Stimulated activated naive CD4-positive, alpha-beta T cell treated with Interleukin-2 at 50 U/mL for 16 hours (primary cell): ENCODE data around the gene NEK8.
A peak's percentile ranks its signal among the peaks of the same experiment; 100 is the strongest.
"Not testable (repeated sequence)": the region's sequence is repeated elsewhere in the genome, so short reads cannot be mapped to it uniquely, and the experiment has no call there.

ENCODE experiments used
- DNase-seq: peaks from one replicate; lab custom pipeline; 2025; lab: John Stamatoyannopoulos, UW

Gene NEK8

DNA sequence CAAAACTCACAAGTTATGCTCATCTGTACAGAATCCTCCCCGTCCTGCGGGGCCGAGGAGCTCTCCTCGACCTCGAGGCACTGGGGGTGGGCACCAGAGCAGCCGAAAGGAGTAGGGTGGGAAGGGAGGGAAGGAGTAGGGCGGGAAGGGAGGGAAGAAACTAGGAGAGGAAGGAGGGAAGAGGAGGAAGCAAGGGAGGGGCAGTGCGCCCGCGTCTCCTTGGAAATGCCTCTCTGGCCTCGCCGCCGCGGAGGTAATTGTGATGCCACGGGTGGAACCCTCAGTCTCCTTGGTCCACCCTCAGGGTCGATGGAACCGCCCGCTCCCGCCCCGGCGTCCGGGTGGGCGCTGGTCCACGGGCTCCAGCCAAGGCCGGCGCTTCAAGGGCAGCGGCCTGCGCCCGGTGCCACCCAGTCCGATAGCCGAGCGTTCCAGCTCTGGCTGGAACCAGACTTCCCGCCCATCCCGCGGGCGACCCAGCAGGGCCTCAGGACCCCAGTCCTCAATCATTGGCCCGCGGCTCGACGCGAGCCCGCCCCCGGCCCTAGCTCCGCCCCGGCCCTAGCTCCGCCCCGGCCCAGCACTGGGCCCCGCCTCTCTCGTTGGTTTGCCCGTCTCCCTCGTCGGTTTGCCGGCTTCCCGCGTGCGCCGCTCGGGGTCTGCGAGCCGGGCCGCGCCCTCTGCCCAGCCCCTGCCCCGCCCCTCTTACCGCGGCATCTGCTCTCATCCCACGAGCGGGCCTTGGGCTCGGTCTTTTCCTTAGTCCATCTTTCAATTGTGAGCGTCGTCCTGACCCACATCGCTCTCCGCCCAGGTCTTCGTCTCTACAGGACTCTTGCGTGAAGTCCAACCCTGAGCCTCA, 17.5 kb upstream of the NEK8 start:
- peak; percentile 80 for DNase-seq

DNA sequence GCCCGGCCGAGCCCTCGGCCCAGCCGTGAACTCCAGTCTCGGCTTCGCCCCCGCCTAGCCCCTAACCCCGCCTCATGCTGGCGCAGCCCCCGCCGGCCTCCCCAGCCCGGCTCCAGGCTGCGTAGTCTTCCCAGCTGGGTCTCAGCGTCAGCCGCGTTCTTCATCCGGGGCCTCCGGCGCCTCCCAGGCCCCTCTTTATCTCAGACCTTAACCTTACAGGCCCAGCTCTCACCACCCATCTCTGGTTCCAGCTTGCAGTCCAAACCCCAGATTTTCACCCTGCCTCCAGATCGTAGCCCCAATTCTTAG, 16.9 kb upstream of the NEK8 start, which contains the start of gene PROCA1:
TSS of gene PROCA1 (minus strand) at position 166 of the 309 bp plus-strand sequence. CDS start 228 bp downstream, outside the sequence.
- peak; percentile 41 for DNase-seq

DNA sequence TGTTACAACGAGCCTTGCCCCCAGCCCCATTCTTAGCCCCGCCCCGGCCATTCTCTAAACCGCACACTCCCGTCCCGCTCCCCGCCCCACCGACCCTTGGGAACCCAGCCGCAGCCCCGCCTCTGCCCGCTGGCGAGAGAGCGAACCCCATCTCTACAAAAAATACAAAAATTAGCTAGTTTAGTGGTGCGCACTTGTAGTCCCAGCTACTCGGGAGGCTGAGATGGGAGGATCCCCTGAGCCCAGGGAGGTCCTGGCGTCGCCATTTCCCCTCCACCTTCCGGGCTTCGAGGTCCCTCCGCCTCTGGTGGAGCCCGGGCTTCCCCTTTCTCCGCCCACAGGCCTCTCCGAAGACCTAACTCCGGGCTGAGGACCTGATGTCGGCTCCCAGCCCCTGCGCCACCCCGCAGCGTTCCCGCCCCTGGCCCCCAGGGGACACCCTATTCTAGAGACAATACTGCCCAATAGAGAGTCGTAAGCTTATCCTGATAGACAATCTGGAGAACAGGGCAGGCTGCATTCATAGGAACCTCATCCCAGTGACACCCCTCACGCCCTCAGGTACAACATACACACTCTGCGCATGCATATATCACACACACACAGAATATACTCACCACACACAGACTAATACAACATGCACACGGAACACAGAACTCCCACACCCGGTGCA, 16.4 kb upstream of the NEK8 start:
- DNase-seq, result peak; percentile 65

DNA sequence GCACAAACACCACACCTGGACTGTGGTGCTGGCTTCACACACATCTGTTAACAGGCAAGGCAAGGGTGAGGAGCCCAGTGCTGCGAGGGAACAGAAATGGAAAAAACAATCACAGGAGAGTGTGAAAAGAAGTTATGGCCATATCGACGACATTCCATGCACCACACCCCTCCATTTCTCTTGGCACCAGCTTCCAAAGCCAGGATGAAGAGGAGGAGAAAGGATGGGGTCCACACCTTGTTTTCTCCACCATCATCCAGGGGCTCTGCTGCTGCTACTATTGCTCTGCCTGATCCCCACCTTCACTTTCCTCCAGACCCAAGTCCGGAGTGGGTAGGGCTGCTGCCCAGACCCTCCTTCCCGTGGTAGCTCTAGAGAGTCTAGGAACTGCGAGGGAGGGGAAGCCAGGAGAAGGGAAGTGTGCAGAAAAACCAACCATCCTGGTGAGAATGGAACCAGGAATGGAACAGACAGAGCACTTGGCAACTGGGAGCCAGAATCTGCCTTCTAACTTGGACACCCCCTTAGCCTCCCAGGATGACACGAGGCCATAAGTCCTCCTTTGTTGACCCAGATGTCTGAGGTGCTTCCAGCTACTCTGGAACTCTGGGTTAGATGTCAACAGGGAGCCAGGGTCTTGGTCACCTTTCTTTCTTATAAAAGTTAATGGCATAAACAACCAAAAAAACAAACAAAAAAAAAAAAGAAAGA, 15.7 kb upstream of the NEK8 start:
- no peak for DNase-seq

DNA sequence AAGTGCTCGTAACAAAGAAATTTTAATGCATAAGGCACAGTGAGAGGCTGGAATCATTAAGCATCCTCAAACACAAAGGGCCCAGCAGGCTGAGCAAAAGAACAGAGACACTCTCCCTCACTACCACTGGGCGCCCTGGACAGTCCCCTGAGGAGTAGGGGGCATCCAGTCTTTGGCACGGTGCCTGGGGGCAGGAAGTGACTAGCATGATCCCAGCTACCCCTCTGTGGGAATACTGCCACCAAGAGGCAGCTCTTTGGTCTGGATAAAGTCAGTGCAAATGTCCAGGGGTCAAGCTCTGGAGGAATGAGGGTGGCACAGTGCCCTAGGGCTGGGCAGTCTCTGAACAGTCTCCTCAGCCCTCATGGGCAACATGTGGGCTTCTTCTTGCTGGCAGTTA, 14.3 kb upstream of the NEK8 start:
- no peak for DNase-seq

DNA sequence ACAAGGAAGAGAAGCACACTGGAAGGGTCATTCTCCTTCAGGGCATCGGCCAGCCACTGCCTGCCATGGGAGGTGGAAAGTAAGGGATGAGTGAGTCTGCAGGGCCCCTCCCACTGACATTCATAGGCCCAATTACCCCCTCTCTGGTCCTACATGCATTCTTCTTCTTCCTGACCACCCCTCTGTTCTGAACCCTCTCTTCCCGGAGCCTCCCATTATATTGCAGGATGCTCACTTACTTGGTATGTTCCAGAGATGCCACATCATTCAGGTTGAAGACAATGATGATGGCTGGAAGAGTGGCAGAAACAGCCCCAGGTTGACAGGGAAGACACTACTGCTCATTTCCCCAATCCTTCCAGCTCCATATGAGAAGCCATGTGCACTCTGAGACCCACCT, 13.4 kb upstream of the NEK8 start:
- no peak for DNase-seq

DNA sequence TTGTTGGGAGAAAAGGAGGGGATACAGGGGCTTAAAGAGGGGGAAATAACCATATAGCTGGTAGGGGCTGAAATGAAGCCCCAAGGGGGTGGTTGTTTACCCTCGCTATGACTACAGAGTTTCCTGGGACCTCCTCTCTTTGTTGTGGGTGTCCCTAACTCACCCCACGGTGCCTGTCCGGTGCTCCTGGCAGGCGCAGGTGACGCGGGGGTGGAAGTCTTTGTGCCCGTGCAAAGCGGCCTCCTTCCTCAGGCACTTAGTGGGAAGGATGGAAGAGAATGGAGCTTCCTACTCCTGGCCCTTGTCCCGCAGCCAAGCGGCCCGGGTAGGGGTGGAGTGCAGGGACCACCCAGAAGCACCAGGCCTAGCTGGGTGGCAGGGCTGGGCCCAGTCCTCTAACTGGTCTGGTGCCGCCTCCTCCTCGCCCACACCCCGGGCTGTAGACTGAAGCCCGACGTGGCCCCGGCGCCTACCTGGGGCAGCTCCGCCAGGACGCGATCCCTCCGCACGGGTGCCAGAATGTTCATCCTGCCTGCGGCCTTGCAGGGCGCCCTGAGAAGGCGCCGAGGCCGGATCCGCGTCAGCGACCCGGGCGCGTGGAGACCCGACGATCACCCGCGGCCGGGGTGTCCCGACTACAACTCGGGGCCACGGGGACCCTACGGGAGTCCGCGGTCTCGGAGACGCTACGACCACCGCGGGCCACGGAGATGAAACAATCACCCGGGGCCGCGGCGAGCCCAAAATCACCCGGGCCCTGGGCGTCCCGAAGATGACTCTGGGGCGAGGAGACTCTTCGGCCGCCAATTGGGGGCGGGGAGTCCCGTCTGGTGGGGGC, 11.6 kb upstream of the NEK8 start:
- DNase-seq, result no peak

DNA sequence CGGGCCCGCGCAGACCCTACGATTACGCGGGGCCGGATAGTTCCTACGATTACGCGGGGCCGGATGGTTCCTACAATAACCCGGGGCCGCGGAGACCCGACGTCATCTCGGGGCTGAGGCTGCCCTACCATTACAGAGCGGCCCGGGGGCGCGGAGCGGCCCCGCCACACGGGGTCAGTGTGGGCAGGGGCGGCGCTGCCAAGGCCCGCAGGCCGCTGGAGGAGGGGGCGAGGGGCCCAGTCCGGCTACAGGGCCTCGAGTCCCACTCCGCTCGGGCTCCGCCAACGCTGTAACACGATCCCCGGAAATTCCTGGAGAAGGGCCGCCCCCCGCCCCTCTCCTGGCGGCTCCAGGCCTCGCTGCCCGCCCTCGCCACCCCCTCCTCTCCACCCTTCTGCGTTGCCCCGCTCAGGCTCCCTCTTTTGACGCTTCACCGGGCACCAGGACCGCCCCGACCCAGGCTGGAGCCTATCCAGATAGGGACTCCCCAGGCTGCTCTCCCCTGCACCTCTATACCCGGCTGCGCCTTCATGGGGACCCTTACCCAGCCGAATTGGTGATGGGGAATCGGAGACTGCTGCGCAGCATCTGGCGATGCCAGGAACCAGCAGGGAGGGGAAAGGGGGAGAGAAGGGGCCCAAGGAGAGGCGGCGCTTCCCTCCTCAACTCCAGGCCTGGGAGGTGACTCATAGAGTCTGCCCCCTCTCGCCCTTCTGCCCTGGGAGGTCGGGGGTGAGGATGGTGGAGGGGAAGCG, 10.8 kb upstream of the NEK8 start, which contains the start of gene RAB34:
TSS of gene RAB34 (minus strand) at position 291 of the 755 bp plus-strand sequence. CDS start 602 bp downstream, outside the sequence.
- DNase-seq, result no peak

DNA sequence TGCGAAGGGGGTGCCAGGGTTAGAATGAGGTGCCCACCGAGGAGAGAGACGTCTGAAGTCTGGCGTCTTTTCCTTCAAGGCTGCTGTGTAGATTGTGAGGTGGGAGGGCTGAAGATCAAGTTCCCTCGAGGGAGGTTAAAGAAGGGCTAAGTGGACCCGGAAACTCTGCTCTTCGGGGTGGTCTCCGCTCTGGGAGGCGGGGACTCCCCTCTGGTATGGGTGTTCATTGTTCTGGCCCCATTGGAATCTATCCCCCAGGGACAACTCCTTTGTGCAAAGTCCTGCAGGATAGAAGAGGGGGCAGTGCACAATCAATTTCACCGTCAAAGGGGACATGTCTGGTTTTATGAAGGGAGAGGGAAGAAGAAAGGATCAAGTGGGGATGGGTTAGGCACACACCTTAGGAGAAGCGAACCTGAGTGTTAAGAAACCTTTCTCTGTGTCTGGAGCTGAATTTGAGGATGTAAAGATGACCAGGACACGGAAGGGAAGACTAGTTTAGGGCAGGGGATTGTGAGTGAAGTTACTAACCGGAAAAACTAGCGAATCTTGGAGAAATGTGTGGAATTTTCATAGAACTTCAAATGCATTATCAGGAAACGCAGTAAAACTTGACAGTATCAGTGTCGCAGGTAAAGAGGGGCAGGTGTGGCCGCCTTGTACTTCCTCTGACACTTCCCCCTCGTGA, 10.1 kb upstream of the NEK8 start:
- DNase-seq, result no peak

DNA sequence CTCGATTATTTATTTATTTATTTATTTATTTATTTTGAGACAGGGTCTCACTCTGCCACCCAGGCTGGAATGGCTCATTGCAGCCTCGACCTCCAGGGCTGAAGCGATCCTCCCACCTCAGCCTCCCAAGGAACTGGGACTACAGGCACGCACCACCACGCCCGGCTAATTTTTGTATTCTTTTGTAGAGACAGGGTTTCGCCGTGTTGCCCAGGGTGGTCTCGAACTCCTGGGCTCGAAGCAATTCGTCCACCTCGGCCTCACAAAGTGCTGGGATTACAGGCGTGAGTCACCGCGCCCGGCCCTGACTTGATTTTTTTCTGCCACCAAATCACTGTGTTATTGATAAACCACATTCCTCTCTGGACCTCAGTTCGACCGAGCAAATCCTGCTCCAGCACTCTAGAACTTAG, 9.6 kb upstream of the NEK8 start:
- DNase-seq, result no peak

DNA sequence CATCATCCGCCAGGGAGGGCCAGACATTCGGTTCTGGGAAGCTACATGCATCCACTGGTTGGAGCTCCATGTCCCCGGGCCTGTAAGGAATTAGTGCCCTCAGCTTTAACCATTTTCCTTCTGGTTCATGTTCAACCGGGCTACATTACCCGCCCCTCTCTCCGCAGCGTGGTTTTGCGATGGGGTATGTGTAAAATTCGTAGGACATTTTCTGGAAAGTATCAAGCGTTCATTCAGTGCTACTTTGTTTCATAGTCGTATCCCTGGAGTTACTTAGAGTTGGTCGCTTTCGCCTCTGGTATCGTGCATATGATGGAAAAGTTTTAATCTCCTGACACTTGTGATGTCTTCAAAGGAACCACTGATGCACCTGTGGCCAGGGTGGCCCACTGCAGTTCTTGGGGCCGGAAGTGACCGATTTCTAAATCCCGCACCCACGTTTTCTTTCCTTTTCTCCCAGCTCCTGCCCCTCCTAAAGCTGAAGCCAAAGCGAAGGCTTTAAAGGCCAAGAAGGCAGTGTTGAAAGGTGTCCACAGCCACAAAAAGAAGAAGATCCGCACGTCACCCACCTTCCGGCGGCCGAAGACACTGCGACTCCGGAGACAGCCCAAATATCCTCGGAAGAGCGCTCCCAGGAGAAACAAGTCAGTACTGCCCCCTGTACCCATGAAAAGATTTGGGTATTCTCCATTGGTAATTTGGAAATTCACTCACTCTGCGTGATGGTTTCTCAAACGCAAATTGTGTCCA, 8.2 kb upstream of the NEK8 start:
- peak; percentile 25 for DNase-seq

DNA sequence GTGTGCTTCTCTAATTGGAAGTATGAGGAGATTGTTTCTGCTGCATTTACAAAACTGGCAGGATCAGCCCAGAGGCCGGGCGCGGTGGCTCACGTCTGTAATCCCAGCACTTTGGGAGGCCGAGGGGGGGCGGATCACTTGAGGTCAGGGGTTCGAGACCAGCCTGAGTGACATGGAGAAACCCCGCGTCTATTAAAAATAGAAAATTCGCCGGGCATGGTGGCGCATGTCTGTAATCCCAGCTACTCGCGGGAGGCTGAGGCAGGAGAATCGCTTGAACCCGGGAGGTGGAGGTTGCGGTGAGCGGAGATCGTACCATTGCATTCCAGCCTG, 7.6 kb upstream of the NEK8 start:
- DNase-seq, result not testable (repeated sequence)

DNA sequence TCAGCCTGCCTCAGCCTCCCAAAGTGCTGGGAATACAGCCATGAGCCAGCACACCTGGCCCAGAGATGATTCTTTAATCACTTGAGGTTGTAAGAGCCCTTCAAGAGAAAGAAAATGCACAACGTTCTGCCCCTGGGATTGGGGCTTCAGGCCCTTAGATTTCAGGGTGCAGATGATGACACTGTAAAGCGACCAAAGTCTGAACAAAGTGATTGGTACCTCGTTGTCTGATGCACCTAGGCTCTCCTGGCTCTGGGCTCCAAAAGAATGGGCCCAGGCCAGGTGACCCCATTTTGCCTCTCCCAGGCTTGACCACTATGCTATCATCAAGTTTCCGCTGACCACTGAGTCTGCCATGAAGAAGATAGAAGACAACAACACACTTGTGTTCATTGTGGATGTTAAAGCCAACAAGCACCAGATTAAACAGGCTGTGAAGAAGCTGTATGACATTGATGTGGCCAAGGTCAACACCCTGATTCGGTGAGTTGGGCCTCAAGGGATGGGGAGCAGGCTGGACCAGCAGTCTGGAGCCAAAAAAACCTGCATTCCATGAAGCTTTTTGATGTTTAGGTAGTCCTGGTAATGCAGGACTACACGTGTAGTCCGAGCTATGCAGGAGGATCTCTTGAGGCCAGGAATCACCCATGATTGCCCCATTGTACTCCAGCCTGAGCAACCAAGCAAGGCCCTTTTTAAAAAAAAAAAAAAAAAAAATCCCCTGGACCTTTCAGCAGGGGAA, 6.0 kb upstream of the NEK8 start:
- no peak for DNase-seq

DNA sequence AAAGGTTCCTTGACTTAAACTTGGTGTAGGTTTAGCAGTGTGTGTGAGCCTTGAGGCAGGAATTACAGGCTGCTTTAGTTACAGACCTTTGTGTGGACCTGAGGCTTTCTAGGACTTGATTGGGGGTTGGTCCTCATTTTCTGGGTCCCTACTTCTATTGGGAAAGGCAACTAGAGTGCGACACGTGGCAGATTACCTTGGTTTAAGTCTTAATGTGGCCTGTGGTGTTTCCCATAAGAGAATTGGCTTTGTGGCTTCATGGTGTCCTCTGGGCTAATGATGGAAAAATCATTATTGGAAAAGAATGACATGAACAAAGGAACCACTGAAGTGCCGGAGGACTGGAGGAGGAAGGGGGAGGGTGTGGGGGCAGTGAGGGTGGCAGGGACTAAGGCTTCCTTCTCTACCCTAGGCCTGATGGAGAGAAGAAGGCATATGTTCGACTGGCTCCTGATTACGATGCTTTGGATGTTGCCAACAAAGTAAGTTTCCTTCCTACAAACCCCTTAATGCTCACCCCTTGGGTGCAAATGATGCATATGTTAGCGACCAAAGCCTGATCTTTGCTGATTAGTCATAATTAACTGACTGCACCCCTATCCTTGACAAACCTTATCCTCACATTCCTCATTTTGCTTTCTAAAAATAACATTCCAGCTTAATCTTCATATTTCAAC, 5.3 kb upstream of the NEK8 start:
- DNase-seq, result no peak

DNA sequence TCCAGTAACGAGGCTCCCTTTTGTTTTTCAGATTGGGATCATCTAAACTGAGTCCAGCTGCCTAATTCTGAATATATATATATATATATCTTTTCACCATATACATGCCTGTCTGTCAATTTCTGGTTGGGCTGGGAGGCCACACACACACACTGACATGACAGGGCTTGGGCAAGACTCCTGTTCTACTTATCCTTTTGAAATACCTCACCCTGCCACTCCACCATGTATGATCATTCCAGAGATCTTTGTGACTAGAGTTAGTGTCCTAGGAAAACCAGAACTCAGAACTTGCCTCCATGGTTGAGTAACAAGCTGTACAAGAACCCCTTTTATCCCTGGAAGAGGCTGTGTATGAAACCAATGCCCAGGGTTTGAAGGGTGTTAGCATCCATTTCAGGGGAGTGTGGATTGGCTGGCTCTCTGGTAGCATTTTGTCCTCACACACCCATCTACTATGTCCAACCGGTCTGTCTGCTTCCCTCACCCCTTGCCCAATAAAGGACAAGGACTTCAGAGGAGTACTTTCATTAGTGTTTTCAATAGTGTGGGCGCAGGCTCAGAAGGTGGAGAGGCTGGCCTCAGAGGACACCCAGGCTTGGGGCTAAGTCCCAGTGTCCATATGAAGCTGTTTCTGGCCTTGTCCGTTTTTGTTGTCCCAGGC, 4.6 kb upstream of the NEK8 start:
- not testable (repeated sequence) for DNase-seq

DNA sequence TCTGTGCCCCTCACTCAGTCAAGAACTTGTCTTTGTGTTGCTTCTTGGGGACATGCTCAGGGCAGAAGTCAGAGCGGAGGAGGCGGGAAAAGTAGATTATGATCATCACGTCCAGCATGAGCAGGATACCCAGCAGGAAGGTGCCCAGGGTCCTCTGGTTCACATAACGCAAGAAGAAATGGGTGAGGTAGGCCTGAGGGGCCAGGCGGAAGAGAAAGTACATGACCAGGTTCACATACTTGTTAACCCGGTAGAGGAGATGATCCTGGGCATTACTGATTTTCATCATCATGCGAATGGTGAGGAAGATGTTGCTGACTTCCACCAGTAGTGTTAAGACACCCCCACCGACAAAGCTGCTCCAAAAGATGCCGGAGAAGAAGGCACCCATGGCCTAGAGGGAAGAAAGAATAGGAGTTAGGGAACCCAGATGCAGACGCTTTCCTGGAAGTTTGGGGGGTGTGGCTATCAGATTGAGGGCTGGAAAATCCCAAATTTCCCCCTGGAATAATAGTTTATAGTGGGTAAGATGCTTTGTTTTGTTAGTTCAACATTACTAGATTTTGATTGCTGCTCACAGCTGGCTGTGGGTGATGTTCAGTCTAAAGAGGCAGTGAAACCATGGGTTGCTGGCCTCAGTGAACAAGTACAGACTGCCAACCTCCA, 4.0 kb upstream of the NEK8 start:
- DNase-seq, result no peak

DNA sequence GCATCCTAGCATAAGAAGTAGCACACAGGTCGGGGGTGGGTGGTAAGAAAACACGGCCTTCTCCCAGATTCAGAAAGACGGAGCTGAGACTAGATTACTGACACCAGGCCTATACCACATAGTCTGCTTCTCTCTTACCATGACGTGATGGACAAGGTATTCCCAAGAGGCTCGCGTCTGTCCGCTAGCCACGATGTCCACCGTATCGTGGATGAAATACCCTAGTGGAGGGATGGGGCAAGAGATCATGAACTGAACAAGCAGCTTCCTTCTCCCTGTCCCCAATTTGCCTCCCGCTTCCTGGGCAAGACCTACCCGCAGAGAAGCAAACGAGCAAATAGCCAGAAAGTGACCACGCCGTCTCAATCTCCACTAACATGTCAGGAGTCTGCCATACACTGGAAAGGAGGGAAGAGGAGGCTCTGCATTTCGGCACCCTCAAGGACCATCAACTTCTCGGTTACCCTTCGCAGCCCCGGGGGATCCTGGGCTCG, 3.4 kb upstream of the NEK8 start:
- DNase-seq, result no peak
